Measurements from ENCODE around the gene HPCAL1.

Gene HPCAL1

DNA sequence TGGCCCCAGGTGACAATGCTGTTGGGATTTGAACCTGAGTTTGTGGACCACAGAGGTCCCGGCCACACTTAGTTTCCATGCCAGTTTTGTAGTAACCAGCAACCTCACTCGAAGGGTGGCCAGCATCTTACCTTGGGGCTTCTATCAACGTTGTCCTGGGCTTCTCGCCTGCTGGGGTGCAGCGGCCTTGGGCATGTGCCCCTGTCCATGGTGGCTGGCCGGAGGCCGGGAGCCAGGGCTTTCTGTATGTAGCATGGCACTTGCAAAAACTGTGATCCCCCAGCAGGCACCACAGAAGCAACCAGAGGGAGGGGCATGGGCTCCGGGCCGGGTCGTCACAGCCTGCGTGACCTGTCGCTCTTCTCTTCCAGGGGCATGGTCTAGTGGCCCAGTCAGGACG is 93.8 kb downstream of the HPCAL1 start:
- TF ChIP-seq, protein P1, sequence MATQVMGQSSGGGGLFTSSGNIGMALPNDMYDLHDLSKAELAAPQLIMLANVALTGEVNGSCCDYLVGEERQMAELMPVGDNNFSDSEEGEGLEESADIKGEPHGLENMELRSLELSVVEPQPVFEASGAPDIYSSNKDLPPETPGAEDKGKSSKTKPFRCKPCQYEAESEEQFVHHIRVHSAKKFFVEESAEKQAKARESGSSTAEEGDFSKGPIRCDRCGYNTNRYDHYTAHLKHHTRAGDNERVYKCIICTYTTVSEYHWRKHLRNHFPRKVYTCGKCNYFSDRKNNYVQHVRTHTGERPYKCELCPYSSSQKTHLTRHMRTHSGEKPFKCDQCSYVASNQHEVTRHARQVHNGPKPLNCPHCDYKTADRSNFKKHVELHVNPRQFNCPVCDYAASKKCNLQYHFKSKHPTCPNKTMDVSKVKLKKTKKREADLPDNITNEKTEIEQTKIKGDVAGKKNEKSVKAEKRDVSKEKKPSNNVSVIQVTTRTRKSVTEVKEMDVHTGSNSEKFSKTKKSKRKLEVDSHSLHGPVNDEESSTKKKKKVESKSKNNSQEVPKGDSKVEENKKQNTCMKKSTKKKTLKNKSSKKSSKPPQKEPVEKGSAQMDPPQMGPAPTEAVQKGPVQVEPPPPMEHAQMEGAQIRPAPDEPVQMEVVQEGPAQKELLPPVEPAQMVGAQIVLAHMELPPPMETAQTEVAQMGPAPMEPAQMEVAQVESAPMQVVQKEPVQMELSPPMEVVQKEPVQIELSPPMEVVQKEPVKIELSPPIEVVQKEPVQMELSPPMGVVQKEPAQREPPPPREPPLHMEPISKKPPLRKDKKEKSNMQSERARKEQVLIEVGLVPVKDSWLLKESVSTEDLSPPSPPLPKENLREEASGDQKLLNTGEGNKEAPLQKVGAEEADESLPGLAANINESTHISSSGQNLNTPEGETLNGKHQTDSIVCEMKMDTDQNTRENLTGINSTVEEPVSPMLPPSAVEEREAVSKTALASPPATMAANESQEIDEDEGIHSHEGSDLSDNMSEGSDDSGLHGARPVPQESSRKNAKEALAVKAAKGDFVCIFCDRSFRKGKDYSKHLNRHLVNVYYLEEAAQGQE (IDR thresholded peaks at IDR 0.05; ENCODE audit: low read depth): peak; percentile 69
- TF ChIP-seq CREB1 (IDR thresholded peaks at IDR 0.05; ENCODE audit: low read depth): no peak

DNA sequence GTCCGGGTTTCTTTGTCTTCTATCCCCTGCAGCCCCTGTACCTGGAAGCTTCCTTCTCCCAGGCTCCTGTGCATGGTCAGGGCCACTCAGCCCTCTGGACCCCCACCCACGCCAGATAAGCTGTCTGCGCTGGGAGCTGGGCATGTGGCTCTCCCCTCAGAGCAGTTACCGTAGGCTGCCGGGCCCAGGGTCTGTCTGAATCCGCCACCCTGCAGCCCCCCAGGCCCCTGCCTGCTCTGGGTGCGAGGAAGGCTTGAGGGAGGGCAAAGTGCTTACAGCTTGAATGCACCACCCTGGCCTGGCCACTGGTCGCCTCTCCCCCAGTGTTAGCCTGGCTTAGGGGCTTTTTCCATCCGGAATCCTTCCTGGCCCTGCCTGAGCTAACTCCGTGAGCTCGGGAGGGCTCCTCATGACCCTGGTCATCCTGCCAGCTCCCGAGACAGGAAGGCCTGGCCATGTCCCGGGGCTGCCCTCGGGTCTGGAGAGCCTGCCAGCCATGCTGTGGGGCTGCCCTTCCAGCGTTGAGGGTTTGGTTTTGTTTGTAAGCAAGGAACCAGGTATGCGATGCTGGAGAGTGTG is 94.7 kb downstream of the HPCAL1 start:
- TF ChIP-seq ZBTB7A (IDR thresholded peaks at IDR 0.05; ENCODE audit: low read depth): no peak
- TF ChIP-seq FOXM1 (IDR thresholded peaks at IDR 0.05; ENCODE audit: borderline replicate concordance, low read depth): no peak
- no peak for TF ChIP-seq TCF12 (IDR thresholded peaks at IDR 0.05; ENCODE audit: low read depth)
- TF ChIP-seq RAD21 (IDR thresholded peaks at IDR 0.05; ENCODE audit: low read depth): no peak
- no peak for TF ChIP-seq CEBPB (IDR thresholded peaks at IDR 0.05)
- TF ChIP-seq EGR1 (IDR thresholded peaks at IDR 0.05): no peak
- no peak for TF ChIP-seq TEAD4 (IDR thresholded peaks at IDR 0.05)

DNA sequence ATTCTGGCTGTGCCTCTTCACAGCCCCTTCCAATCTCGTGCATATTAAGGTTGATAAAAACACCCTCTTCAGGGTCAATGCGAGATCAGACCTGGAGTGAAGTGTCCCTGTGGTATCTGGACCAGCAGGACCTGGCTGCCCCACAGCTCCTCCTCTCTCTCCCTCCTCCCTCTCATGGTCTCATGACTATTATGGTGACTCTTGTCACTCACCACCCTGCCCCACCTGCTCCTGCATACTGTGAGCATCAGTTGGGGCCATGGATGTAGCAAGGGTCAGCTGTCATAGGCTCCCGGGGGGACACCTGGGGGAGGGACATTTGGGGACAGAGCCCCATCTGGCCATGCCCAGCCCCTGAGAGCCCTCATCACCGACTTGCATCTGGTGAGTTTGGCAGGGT is 95.2 kb downstream of the HPCAL1 start:
- no peak for TF ChIP-seq NFIC (IDR thresholded peaks at IDR 0.05)
- no peak for TF ChIP-seq TAF1 (IDR thresholded peaks at IDR 0.05; ENCODE audit: low read depth)
- TF ChIP-seq EP300 (IDR thresholded peaks at IDR 0.05; ENCODE audit: borderline replicate concordance): no peak
- TF ChIP-seq, protein P2, sequence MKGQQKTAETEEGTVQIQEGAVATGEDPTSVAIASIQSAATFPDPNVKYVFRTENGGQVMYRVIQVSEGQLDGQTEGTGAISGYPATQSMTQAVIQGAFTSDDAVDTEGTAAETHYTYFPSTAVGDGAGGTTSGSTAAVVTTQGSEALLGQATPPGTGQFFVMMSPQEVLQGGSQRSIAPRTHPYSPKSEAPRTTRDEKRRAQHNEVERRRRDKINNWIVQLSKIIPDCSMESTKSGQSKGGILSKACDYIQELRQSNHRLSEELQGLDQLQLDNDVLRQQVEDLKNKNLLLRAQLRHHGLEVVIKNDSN (IDR thresholded peaks at IDR 0.05): no peak
- no peak for TF ChIP-seq TEAD4 (IDR thresholded peaks at IDR 0.05)
- TF ChIP-seq EGR1 (IDR thresholded peaks at IDR 0.05): no peak
- no peak for TF ChIP-seq CREB1 (IDR thresholded peaks at IDR 0.05; ENCODE audit: low read depth)
- no peak for TF ChIP-seq YY1 (IDR thresholded peaks at IDR 0.05; ENCODE audit: low read depth)
- no peak for TF ChIP-seq RAD21 (IDR thresholded peaks at IDR 0.05; ENCODE audit: low read depth)
- TF ChIP-seq CEBPB (IDR thresholded peaks at IDR 0.05): no peak
- no peak for TF ChIP-seq TCF12 (IDR thresholded peaks at IDR 0.05; ENCODE audit: low read depth)
- TF ChIP-seq FOXM1 (IDR thresholded peaks at IDR 0.05; ENCODE audit: borderline replicate concordance, low read depth): no peak
- TF ChIP-seq, protein P1 (IDR thresholded peaks at IDR 0.05; ENCODE audit: low read depth): no peak
- TF ChIP-seq, protein P3, sequence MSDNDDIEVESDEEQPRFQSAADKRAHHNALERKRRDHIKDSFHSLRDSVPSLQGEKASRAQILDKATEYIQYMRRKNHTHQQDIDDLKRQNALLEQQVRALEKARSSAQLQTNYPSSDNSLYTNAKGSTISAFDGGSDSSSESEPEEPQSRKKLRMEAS (IDR thresholded peaks at IDR 0.05): no peak
- no peak for TF ChIP-seq ZBTB7A (IDR thresholded peaks at IDR 0.05; ENCODE audit: low read depth)

DNA sequence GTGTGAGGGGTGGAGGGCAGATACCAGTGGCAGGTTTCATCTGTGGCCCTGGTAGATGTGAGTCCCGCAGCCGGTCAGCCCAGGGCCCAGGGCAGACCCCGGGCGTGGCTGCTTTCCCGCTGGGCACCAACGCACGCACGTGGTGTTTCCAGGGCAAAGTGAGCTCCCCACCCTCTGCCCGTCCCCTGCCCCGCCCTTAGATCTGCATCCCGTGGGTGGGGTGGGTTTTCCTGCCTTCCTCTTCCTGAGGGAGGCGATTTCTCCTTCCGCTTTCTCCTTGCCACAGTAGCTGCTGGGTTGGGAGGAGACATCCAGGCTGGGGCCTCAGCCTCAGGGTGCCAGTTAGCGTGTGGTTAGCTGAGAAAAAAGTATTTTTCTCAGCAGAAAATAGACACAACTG is 95.8 kb downstream of the HPCAL1 start:
- TF ChIP-seq EGR1 (IDR thresholded peaks at IDR 0.05) (no peak), CEBPB (IDR thresholded peaks at IDR 0.05) (no peak), CREB1 (IDR thresholded peaks at IDR 0.05; ENCODE audit: low read depth) (no peak), YY1 (IDR thresholded peaks at IDR 0.05; ENCODE audit: low read depth) (no peak), EP300 (IDR thresholded peaks at IDR 0.05; ENCODE audit: borderline replicate concordance) (no peak), NFIC (IDR thresholded peaks at IDR 0.05) (no peak), ZBTB7A (IDR thresholded peaks at IDR 0.05; ENCODE audit: low read depth) (no peak), FOXM1 (IDR thresholded peaks at IDR 0.05; ENCODE audit: borderline replicate concordance, low read depth) (no peak), RAD21 (IDR thresholded peaks at IDR 0.05; ENCODE audit: low read depth) (no peak), TEAD4 (IDR thresholded peaks at IDR 0.05) (no peak), TAF1 (IDR thresholded peaks at IDR 0.05; ENCODE audit: low read depth) (no peak), TCF12 (IDR thresholded peaks at IDR 0.05; ENCODE audit: low read depth) (no peak)
- TF ChIP-seq, protein P3 (IDR thresholded peaks at IDR 0.05): no peak
- TF ChIP-seq, protein P2 (IDR thresholded peaks at IDR 0.05): no peak
- TF ChIP-seq, protein P1 (IDR thresholded peaks at IDR 0.05; ENCODE audit: low read depth): no peak
